ENCODE results near the gene VPS35L.

The VPS35L gene

GRCh38 chr16:19698480-19699465 lies 143.3 kb downstream of the VPS35L start:
- DNase-seq = no peak

- no peak for DNase-seq
Measured at GRCh38 chr16:19699472-19699871, 144.0 kb downstream of the VPS35L start.

- DNase-seq = no peak
Measured at GRCh38 chr16:19700319-19700781, 144.8 kb downstream of the VPS35L start.

GRCh38 chr16:19701091-19701490 lies 145.6 kb downstream of the VPS35L start:
- DNase-seq = no peak

- DNase-seq = no peak
Measured at GRCh38 chr16:19703172-19703889, 147.8 kb downstream of the VPS35L start.

GRCh38 chr16:19704321-19705145 lies 149.0 kb downstream of the VPS35L start:
- no peak for DNase-seq

GRCh38 chr16:19705146-19705501 lies 149.6 kb downstream of the VPS35L start:
- no peak for DNase-seq

- no peak for DNase-seq
Measured at GRCh38 chr16:19705843-19706242, 150.3 kb downstream of the VPS35L start.

- no peak for DNase-seq
Measured at GRCh38 chr16:19706846-19707245, 151.3 kb downstream of the VPS35L start.

- no peak for DNase-seq
Measured at GRCh38 chr16:19707569-19708295, 152.2 kb downstream of the VPS35L start.

- no peak for DNase-seq
Measured at GRCh38 chr16:19708296-19709205, 153.0 kb downstream of the VPS35L start.

GRCh38 chr16:19709381-19710136 lies 154.1 kb downstream of the VPS35L start:
- no peak for DNase-seq

- DNase-seq = no peak
Measured at GRCh38 chr16:19710191-19710908, 154.8 kb downstream of the VPS35L start.

GRCh38 chr16:19710991-19711545 lies 155.6 kb downstream of the VPS35L start:
- no peak for DNase-seq

- no peak for DNase-seq
Measured at GRCh38 chr16:19711643-19712042, 156.1 kb downstream of the VPS35L start.

GRCh38 chr16:19712418-19713058 lies 157.0 kb downstream of the VPS35L start:
- no peak for DNase-seq

- DNase-seq = no peak
Measured at GRCh38 chr16:19713697-19714096, 158.2 kb downstream of the VPS35L start.

- DNase-seq = no peak
Measured at GRCh38 chr16:19715566-19715965, 160.1 kb downstream of the VPS35L start.

- peak; percentile 71 for DNase-seq
Measured at GRCh38 chr16:19716183-19716582, 160.7 kb downstream of the VPS35L start.
